Stimulated activated CD4-positive, alpha-beta T cell treated with anti-CD3 and anti-CD28 coated beads, TNF-alpha, amount 100 ng/mL, for 24 hours (primary cell): Measurements from ENCODE around the gene LGR5.
"Not testable (repeated sequence)": the region's sequence is repeated elsewhere in the genome, so short reads cannot be mapped to it uniquely, and the experiment has no call there.

ENCODE experiments used
- DNase-seq, 3 experiments: peaks; one replicate each; pipeline ENCODE4 v3.0.0-alpha.2; 2020; ENCODE audit warnings: low read depth in 3 of 3

The LGR5 gene

DNA sequence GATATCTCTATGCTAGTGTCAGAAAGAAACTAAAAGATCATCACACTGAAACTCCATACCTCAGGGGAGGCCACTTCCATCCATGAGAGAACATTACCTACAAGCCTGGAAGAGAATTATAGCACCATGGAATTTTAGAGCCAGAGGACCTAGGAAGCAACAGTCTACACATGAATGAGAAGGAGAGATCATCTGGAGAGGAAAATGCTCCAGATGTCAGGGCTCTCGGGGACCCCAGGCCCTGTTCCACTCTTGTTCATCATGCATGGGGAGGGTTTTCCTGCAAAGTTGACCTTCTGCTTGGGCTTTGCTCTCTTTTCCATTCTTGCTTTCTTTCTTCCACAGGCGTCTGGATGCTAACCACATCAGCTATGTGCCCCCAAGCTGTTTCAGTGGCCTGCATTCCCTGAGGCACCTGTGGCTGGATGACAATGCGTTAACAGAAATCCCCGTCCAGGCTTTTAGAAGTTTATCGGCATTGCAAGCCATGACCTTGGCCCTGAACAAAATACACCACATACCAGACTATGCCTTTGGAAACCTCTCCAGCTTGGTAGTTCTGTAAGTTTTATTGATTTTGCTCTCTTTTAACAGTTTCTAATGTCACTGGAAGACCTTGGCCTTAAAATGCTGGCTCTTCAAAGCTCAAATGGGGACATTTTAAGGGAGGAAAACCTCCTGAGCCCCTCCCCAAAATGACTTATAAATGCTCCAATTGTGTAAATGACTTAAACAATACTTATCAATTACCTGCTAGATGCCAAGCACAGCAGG lies 113.3 kb downstream of the LGR5 start:
- no peak for DNase-seq

- no peak for DNase-seq
Measured at GRCh38 chr12:71555191-71555590, 115.6 kb downstream of the LGR5 start.

- DNase-seq, result not testable (repeated sequence)
Measured at GRCh38 chr12:71555789-71556188, 116.2 kb downstream of the LGR5 start.

- no peak for DNase-seq
Measured at GRCh38 chr12:71556448-71556847, 116.8 kb downstream of the LGR5 start.

- DNase-seq, result no peak
Measured at GRCh38 chr12:71556875-71557274, 117.3 kb downstream of the LGR5 start.

GRCh38 chr12:71558445-71558844 lies 118.8 kb downstream of the LGR5 start:
- DNase-seq, result no peak

DNA sequence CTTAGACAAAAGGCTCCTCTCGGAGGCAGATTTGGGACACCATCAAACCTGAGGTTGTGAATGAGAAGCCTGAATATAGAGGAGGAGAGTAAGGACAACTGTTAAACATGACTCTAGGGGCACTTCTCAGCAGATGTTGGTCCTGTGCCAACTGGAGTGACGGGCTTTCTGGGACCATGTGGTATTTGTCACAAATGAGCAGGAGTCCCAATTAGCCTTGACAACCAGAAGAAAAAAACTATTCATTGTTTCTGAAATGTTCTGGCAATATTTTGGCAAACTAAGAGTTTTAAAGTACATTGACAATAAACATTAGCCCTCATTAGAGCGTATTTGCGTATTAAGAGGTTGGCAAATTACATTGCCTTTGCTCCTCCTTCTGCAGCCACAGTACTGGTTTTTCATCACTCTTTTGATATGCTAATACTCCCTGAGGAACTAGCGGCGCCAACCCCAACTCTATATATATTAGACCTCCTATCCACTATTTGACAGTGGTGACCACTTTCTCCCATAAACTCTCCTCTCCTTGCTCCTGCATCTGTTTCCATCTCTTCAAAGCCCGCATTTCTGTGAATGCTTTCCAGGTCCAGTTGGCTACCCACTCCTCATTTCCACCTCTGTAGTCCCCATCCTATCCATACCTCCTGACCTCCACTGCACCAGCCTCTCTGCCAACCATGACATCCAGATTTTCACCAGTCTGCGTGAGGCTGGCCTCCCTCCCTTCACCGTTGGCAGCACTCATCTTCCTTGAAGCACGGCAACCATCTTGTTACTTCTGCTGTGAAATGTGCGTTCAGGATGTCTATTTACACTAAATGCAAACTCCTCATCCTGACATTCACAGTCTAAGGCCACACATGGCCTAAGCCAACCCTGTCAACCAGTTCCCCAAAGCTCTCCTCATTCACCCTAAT lies 123.3 kb downstream of the LGR5 start:
- DNase-seq, result no peak

GRCh38 chr12:71565535-71565934 lies 125.9 kb downstream of the LGR5 start:
- DNase-seq, result no peak

GRCh38 chr12:71566655-71567054 lies 127.1 kb downstream of the LGR5 start:
- no peak for DNase-seq

- DNase-seq, result no peak
Measured at GRCh38 chr12:71567537-71567936, 127.9 kb downstream of the LGR5 start.

DNA sequence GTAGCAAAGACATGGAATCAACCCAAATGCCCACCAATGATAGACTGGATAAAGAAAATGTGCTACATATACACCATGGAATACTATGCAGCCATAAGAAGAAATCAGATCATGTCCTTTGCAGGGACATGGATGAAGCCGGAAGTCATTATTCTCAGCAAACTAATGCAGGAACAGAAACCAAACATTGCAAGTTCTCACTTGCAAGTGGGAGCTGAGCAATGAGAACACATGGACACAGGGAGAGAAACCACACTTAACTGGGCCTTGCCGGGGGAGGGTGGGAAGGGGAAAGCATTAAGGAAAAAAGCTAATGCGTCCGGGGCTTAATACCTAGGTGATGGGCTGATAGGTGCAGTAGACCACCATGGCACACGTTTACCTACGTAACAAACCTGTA lies 130.3 kb downstream of the LGR5 start:
- not testable (repeated sequence) for DNase-seq

- no peak for DNase-seq
Measured at GRCh38 chr12:71576496-71576895, 136.9 kb downstream of the LGR5 start.

GRCh38 chr12:71578694-71579258 lies 139.2 kb downstream of the LGR5 start:
- no peak for DNase-seq

DNA sequence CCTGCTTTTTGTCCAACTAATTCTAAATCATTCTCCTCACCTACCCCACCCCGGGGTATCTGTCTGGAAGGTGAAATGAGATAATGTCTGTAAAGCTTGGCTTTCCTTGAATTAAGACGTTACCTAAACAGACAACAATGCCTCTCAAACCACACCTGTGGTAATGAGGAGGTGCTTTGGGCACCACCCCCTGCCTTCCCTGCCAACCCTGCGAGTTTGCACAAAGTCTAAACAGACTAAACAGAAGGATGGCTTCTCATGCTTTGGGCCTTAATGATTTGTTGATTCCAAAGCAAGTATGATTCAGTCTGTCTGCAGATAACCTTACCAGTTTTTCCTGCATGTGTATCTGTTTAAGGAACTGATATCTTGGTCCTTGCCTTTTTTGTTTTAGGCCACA lies 141.6 kb downstream of the LGR5 start:
- DNase-seq, result no peak

DNA sequence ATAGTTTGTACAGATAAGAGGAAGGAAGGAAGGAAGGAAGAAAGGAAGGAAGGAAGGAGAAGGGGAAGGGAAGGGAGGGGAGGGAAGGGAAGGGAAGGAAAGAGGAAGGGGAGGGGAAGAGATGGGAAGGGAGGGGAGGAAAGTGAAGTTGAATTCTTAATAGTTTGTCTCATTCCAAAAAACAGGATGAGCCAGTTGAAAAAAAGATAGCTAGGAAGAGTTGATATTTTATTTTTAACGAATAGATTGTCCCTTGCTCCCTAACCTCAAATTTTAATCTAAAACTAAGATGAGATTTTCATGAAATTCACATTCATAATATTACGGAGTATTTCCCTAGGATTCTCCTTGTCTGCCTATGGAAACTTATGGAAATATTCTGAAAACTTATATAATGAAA lies 143.3 kb downstream of the LGR5 start:
- no peak for DNase-seq

GRCh38 chr12:71584356-71584755 lies 144.8 kb downstream of the LGR5 start:
- DNase-seq, result no peak

DNA sequence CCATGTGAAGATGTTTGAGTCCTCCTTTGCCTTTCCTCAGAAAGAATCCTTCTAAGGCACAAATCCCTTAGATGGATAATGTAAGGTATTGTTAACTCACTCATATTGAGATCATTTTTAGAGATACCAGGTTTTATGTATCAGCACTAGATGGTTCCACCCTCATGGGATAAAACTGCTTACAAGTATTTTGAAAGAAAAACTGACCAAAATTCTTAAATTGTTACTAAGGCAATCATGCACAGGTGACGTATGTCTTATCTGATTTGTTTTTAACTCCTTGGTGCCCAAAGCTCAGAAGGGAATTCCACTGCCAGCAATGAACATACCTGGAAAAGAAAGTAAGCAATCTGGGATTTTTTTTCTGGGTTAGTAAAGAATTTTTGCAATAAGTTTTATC lies 145.6 kb downstream of the LGR5 start:
- no peak for DNase-seq

DNA sequence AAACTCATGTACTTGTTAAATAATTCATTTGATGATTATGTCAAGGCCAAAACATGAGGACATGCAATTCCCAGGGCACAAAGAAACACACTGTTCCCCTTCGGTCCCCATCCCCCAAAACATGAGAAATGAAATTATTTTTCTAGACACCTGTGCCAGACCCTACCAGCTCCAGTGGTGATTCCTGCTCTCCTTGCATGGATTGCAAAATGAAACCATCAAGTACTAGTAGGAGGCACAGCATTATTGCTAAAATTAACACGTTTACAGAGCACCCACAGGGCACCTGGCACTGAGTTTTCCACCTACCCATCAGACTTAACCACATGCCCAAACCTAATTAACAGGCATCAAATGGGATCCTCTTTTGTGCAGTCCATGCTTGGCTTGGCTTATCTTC lies 147.4 kb downstream of the LGR5 start:
- no peak for DNase-seq

DNA sequence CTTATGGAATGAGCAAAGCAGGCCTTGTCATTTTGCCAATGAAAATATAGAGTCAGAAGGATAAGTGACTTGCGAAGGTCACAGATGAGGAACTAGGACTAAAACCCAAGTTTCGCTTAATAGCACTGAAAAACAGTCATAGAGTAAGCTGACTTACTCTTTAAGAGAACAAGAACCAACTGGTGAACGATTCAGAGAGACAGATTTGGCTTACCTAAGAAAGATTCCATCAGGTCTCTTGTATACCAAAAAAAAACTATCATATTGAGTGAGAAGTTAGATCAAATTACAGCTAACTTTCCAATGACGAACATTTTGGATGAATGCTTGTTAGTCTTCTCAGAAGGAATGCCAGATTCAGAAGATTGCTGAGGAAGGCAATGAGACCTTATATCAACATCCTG lies 149.9 kb downstream of the LGR5 start:
- DNase-seq, result no peak

DNA sequence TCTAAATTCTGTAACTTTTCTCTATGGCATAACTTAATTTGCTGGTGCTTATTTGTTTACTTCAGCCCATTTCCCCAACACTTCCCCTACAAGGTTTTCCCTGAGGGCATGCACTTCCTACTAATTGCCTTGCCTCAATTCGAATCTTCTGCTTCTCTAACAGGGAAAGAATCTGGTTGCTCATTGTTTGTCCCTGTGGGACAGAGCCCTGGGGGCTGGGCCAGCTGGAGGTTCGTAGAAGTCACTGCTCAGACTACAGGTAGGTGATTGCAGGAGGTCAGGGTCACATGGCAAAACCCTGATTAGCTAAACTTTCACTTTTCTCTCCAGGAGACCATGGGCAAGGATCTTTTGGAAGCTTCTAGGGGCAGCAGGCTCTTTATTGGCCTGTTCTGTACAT lies 152.0 kb downstream of the LGR5 start:
- DNase-seq, result no peak

GRCh38 chr12:71592841-71593240 lies 153.2 kb downstream of the LGR5 start:
- DNase-seq, result no peak

- DNase-seq, result no peak
Measured at GRCh38 chr12:71594214-71594948, 154.8 kb downstream of the LGR5 start.
